Fibroblast of lung (primary cell): ENCODE data around the gene MCOLN1.

ENCODE experiments used
- EZH2 ChIP-seq: IDR thresholded peaks from 2 replicates; pipeline ENCODE4 v1.5.1; 2012; ENCODE audit warnings: low read length, control low read depth, mild to moderate bottlenecking; ENCODE audit errors: missing control alignments
- TF ChIP-seq, protein P1 (sequence below), 2 donors: IDR thresholded peaks in 1 of 2; conservative IDR thresholded peaks in 1 of 2; 1 replicate in 1 of 2; 2 replicates in 1 of 2; pipeline ENCODE4 v1.5.1; 2011 to 2012; ENCODE audit warnings: low read length in 2 of 2, control low read depth in 1 of 2, inconsistent platforms in 1 of 2, low read depth in 1 of 2, mild to moderate bottlenecking in 1 of 2

DNA sequence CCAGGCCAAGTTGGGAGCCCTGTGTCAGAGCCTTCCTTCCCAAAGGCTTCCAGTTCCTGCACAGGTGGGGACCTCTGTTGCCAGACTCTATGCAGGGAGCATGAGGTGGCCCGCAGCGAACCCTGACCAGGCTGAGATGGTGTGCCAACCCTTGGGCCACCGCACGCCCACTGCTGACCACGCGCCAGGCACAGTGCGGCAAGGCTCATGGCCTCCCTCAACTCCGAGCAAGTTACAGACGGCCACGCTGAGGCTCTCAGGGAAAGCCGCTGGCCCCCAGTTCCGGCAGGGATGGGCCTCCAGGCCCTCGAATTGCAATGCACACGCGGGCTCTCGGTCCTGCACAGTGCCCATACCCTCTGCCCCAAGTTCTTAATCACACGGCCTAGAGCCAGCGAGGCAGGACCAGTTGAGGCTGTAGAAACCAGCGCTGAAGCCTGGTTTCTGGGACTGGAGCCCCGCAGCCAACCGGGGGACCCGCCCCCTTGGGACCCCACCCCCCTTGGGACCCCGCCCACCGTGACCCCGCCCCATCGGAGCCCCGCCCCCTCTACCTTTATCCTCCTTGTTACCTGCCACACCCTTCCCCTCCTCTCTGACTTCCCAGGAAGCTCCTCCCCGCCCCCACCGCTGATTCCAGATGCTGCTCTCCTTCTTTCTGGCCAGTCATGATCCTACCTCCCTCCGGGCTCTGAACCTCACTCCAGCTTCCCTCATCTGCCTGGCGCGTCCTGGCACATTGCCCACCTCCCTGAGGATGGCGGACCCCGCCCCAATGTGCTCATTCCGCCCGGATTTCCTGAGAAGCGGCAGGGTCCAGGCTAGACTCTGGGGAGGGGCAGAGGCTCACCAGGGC is 39.6 kb upstream of the MCOLN1 start:
- TF ChIP-seq EZH2 = no peak
- TF ChIP-seq, protein P1, sequence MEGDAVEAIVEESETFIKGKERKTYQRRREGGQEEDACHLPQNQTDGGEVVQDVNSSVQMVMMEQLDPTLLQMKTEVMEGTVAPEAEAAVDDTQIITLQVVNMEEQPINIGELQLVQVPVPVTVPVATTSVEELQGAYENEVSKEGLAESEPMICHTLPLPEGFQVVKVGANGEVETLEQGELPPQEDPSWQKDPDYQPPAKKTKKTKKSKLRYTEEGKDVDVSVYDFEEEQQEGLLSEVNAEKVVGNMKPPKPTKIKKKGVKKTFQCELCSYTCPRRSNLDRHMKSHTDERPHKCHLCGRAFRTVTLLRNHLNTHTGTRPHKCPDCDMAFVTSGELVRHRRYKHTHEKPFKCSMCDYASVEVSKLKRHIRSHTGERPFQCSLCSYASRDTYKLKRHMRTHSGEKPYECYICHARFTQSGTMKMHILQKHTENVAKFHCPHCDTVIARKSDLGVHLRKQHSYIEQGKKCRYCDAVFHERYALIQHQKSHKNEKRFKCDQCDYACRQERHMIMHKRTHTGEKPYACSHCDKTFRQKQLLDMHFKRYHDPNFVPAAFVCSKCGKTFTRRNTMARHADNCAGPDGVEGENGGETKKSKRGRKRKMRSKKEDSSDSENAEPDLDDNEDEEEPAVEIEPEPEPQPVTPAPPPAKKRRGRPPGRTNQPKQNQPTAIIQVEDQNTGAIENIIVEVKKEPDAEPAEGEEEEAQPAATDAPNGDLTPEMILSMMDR (conservative IDR thresholded peaks at IDR 0.05 in 1 of 2, IDR thresholded peaks at IDR 0.05 in 1 of 2; ENCODE audit: low read depth in 1 of 2, low read length in 2 of 2) = no peak
